GM19240 (cell line): Measurements from ENCODE around the gene CRB1.
A peak's percentile ranks its signal among the peaks of the same experiment; 100 is the strongest.
"Not testable (repeated sequence)": the region's sequence is repeated elsewhere in the genome, so short reads cannot be mapped to it uniquely, and the experiment has no call there.

Source experiments
- DNase-seq: peaks from one replicate; pipeline ENCODE4 v3.0.0; 2011; ENCODE audit warnings: low spot score; ENCODE audit not compliant: insufficient read length

CRB1 gene

GRCh38 chr1:197397895-197398294 is 129.8 kb downstream of the CRB1 start:
- DNase-seq, result no peak

GRCh38 chr1:197399755-197400521 is 131.9 kb downstream of the CRB1 start:
- peak; percentile 4 for DNase-seq

- DNase-seq, result no peak
Observed at GRCh38 chr1:197400522-197400902, 132.5 kb downstream of the CRB1 start.

GRCh38 chr1:197402189-197402588 is 134.1 kb downstream of the CRB1 start:
- no peak for DNase-seq

- DNase-seq, result not testable (repeated sequence)
Observed at GRCh38 chr1:197404774-197405173, 136.7 kb downstream of the CRB1 start.

- not testable (repeated sequence) for DNase-seq
Observed at GRCh38 chr1:197405614-197406013, 137.6 kb downstream of the CRB1 start.

GRCh38 chr1:197413564-197413963 is 145.5 kb downstream of the CRB1 start:
- no peak for DNase-seq

GRCh38 chr1:197415221-197415620 is 147.2 kb downstream of the CRB1 start:
- no peak for DNase-seq

GRCh38 chr1:197418693-197419092 is 150.6 kb downstream of the CRB1 start:
- DNase-seq, result no peak

GRCh38 chr1:197422993-197423392 is 154.9 kb downstream of the CRB1 start:
- no peak for DNase-seq

- DNase-seq, result no peak
Observed at GRCh38 chr1:197424380-197424779, 156.3 kb downstream of the CRB1 start.

- no peak for DNase-seq
Observed at GRCh38 chr1:197429372-197429771, 161.3 kb downstream of the CRB1 start.

- DNase-seq, result no peak
Observed at GRCh38 chr1:197435224-197435623, 167.2 kb downstream of the CRB1 start.

- no peak for DNase-seq
Observed at GRCh38 chr1:197437601-197438000, 169.5 kb downstream of the CRB1 start.

- no peak for DNase-seq
Observed at GRCh38 chr1:197438010-197438790, 170.1 kb downstream of the CRB1 start.

GRCh38 chr1:197439708-197440280 is 171.7 kb downstream of the CRB1 start:
- DNase-seq, result no peak

GRCh38 chr1:197440715-197441114 is 172.7 kb downstream of the CRB1 start:
- no peak for DNase-seq

GRCh38 chr1:197441999-197442414 is 174.0 kb downstream of the CRB1 start:
- DNase-seq, result no peak

GRCh38 chr1:197444755-197445154 is 176.7 kb downstream of the CRB1 start:
- no peak for DNase-seq

- no peak for DNase-seq
Observed at GRCh38 chr1:197448121-197448779, 180.2 kb downstream of the CRB1 start.

- no peak for DNase-seq
Observed at GRCh38 chr1:197451381-197451780, 183.3 kb downstream of the CRB1 start.
